NCI-H2029 treated with DMSO at 0.1 percent for 48 hours (cell line): ENCODE results near the gene CRYBA2.
A peak's percentile ranks its signal among the peaks of the same experiment; 100 is the strongest.

Source experiments
- DNase-seq: peaks from one replicate; lab custom pipeline; 2025; lab: John Stamatoyannopoulos, UW

CRYBA2 gene

GRCh38 chr2:219023045-219023605, 29.9 kb upstream of the CRYBA2 start:
- no peak for DNase-seq

- no peak for DNase-seq
Measured at GRCh38 chr2:219022616-219023015, 29.4 kb upstream of the CRYBA2 start.

GRCh38 chr2:219022041-219022440, 28.8 kb upstream of the CRYBA2 start:
- no peak for DNase-seq

- DNase-seq: peak; percentile 48
Measured at GRCh38 chr2:219021591-219021990, 28.4 kb upstream of the CRYBA2 start.

- DNase-seq: peak; percentile 62
Measured at GRCh38 chr2:219020604-219021365, 27.6 kb upstream of the CRYBA2 start.

GRCh38 chr2:219019436-219019835, 26.2 kb upstream of the CRYBA2 start:
- no peak for DNase-seq

GRCh38 chr2:219018726-219019125, 25.5 kb upstream of the CRYBA2 start:
- no peak for DNase-seq

GRCh38 chr2:219018286-219018685, 25.1 kb upstream of the CRYBA2 start:
- no peak for DNase-seq

- DNase-seq: no peak
Measured at GRCh38 chr2:219017201-219017931, 24.1 kb upstream of the CRYBA2 start.

GRCh38 chr2:219016721-219017120, 23.5 kb upstream of the CRYBA2 start:
- DNase-seq: no peak

GRCh38 chr2:219010873-219011272, 17.7 kb upstream of the CRYBA2 start:
- no peak for DNase-seq

GRCh38 chr2:219010162-219010756, 17.0 kb upstream of the CRYBA2 start:
- DNase-seq: no peak

GRCh38 chr2:219009294-219009693, 16.1 kb upstream of the CRYBA2 start:
- no peak for DNase-seq

- DNase-seq: no peak
Measured at GRCh38 chr2:219003979-219004378, 10.8 kb upstream of the CRYBA2 start.

GRCh38 chr2:219003267-219003634, 10.0 kb upstream of the CRYBA2 start:
- DNase-seq: no peak

GRCh38 chr2:219002395-219003266, 9.4 kb upstream of the CRYBA2 start:
- peak; percentile 45 for DNase-seq

GRCh38 chr2:219001577-219002394, 8.6 kb upstream of the CRYBA2 start:
- peak; percentile 95 for DNase-seq

GRCh38 chr2:219001100-219001576, 7.9 kb upstream of the CRYBA2 start:
- DNase-seq: no peak

GRCh38 chr2:219000569-219000960, 7.3 kb upstream of the CRYBA2 start:
- DNase-seq: peak; percentile 62

GRCh38 chr2:218999881-219000568, 6.8 kb upstream of the CRYBA2 start:
- DNase-seq: peak; percentile 81
